ENCODE results near the gene ATP8A2. TPM values are rescaled to one million over a fixed set of nuclear protein-coding genes. Genes with fewer than 3 reads are reported as not detected.

Gene ATP8A2
- total and polyA plus RNA-seq, 2 of the 8 experiments (the other 6 are each of a cell fraction or from before 2014, with no cell fraction given), result 2.4 to 8.3 TPM

DNA sequence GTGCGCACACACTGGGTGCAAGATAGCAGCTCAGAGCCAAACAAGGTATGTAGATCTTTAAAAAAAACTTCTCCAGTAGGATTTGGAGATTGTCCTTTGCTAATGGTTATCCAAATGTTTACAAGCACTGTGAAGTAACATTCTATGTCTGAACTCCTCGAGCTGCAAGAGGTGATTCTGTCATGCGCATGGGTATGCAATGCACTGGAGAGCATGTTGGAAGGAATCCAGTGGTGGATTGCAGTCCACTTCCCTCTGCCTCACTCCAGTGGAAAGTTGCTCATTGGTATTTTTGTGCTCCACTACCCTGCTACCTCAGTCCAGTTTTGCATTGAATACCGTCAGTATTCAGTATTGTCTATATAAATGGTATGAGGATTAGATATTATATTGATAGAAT lies 132.1 kb downstream of the ATP8A2 start:
- Histone ChIP-seq H2BK120ac (replicated peaks; ENCODE audit: low read depth, low read length) (no peak overlapping the region), H4K91ac (replicated peaks; ENCODE audit: insufficient read length, low read length) (no peak overlapping the region), H3K4ac (replicated peaks; ENCODE audit: insufficient read length, low read depth, low read length) (no peak overlapping the region), H4K20me1 (replicated peaks in 1 of 2; ENCODE audit: control insufficient read depth in 1 of 2, insufficient read depth in 2 of 2, low read length in 2 of 2) (no peaks in the 10 kb centered on the region), H2AK5ac (ENCODE audit: low read depth, low read length) (no peak overlapping the region), H2BK15ac (ENCODE audit: low read length) (no peak overlapping the region), H3K4me3 (ENCODE audit: extremely low read depth in 1 of 4, insufficient read depth in 2 of 4, low read depth in 3 of 4, low read length in 4 of 4) (no peak overlapping the region), H3K9ac (replicated peaks in 1 of 4; ENCODE audit: extremely low read depth in 1 of 4, low read depth in 3 of 4, low read length in 3 of 4) (no peak overlapping the region), H3K18ac (ENCODE audit: extremely low read depth, low read length) (no peak overlapping the region), H3K56ac (replicated peaks; ENCODE audit: insufficient read length, low read depth, low read length) (no peak overlapping the region), H2BK12ac (ENCODE audit: low read depth, low read length) (no peak overlapping the region), H2BK5ac (ENCODE audit: low read depth, low read length) (no peak overlapping the region), H2BK20ac (ENCODE audit: low read length) (no peak overlapping the region), H3K27ac (ENCODE audit: low read depth, low read length) (no peak overlapping the region), H3K4me2 (ENCODE audit: insufficient read depth in 1 of 2, low read depth in 2 of 2, low read length in 2 of 2) (no peak overlapping the region), H4K8ac (ENCODE audit: extremely low read depth, insufficient read depth, low read length) (no peak overlapping the region), H3K9me3 (ENCODE audit: insufficient read depth in 2 of 2, low read depth in 1 of 2, low read length in 1 of 2) (no peaks in the 10 kb centered on the region), H3K23ac (ENCODE audit: insufficient read length) (no peak overlapping the region), H4K5ac (ENCODE audit: insufficient read length, low read depth, low read length) (no peak overlapping the region), H3K79me1 (ENCODE audit: low read depth, low read length) (no peaks in the 10 kb centered on the region), H3K79me2 (ENCODE audit: control insufficient read depth in 1 of 2, insufficient read depth in 2 of 2, low read length in 2 of 2) (no peaks in the 10 kb centered on the region), H3K4me1 (replicated peaks in 1 of 4; ENCODE audit: control insufficient read depth in 3 of 4, insufficient read depth in 4 of 4, low read length in 3 of 4) (peaks cover 0 to 5% (median 0%) of the 10 kb centered on the region in 4 experiments; a peak in 2 of 7 replicates), H3K23me2 (ENCODE audit: low read depth, low read length) (no peaks in the 10 kb centered on the region), H2AFZ (ENCODE audit: low read length) (no peak overlapping the region), H3K36me3 (ENCODE audit: control insufficient read depth in 2 of 4, insufficient read depth in 4 of 4, low read length in 3 of 4) (no peaks in the 10 kb centered on the region), H3K14ac (ENCODE audit: insufficient read length) (no peak overlapping the region), H3K27me3 (replicated peaks in 1 of 4; ENCODE audit: control insufficient read depth in 3 of 4, extremely low read depth in 1 of 4, insufficient read depth in 3 of 4, low read length in 3 of 4) (no peaks in the 10 kb centered on the region)
- POLR2A ChIA-PET (ENCODE audit: partially characterized antibody), result no interaction called here
- TF ChIP-seq RFX5 (IDR thresholded peaks at IDR 0.05; ENCODE audit: borderline replicate concordance, low read depth, low read length) (no peak), CBX5 (IDR thresholded peaks at IDR 0.05; ENCODE audit: low read depth, low read length) (no peak), BRCA1 (IDR thresholded peaks at IDR 0.05; ENCODE audit: low read depth, low read length) (no peak), ZNF274 (IDR thresholded peaks at IDR 0.05; ENCODE audit: borderline replicate concordance, extremely low read depth, low read length) (no peak), GABPA (IDR thresholded peaks at IDR 0.05; ENCODE audit: borderline replicate concordance, insufficient read depth, low read length) (no peak), KDM5A (IDR thresholded peaks at IDR 0.05; ENCODE audit: low read length) (no peak), TBP (IDR thresholded peaks at IDR 0.05; ENCODE audit: low read depth, low read length) (no peak), RBBP5 (IDR thresholded peaks at IDR 0.05; ENCODE audit: borderline replicate concordance, low read depth, low read length) (no peak), SIN3A (conservative IDR thresholded peaks at IDR 0.05 in 1 of 2, IDR thresholded peaks at IDR 0.05 in 1 of 2; ENCODE audit: low read depth in 1 of 2, low read length in 2 of 2) (no peak), ASH2L (IDR thresholded peaks at IDR 0.05; ENCODE audit: low read length) (no peak), SIRT6 (IDR thresholded peaks at IDR 0.05; ENCODE audit: low read length) (no peak), SP2 (IDR thresholded peaks at IDR 0.05; ENCODE audit: low read length) (no peak), BCL11A (IDR thresholded peaks at IDR 0.05; ENCODE audit: low read depth in 2 of 2, low read length in 2 of 2) (no peak), SP4 (IDR thresholded peaks at IDR 0.05; ENCODE audit: low read length) (no peak)
- FAIRE-seq (no peak), DNase-seq (ENCODE audit: low read depth in 1 of 2, low spot score in 2 of 2) (no peak)
- CTCF ChIA-PET (ENCODE audit: partially characterized antibody), result no interaction called here
- 93% methylated on average over 4 of the region's 4 CpGs; no CpG with 5 or more reads in 1 of the 2 experiments for WGBS, 2 experiments (ENCODE audit: extremely low coverage in 1 of 2, insufficient coverage in 1 of 2, insufficient read length in 1 of 2, insufficient replicate concordance in 2 of 2, low coverage in 1 of 2, low lambda C conversion rate in 2 of 2, missing lambda C conversion rate in 1 of 2)

All from H1 (cell line).